Lower lobe of right lung (tissue), 2 donors: ENCODE results near the gene EGR2. TPM values are rescaled to one million over a fixed set of nuclear protein-coding genes. Genes with fewer than 3 reads are reported as not detected.

ENCODE experiments used
- ATAC-seq, 2 donors: fragments of 200-7000 bp; cut with Tn5 transposase; one replicate each; pipeline ENCODE4 v1.9.1; 2020 to 2022; ENCODE audit warnings: mild to moderate bottlenecking in 2 of 2, moderate library complexity in 2 of 2
- DNase-seq: peaks from one replicate; pipeline ENCODE4 v3.0.0-alpha.2; 2020
- H3K27ac ChIP-seq: fragments of 200-600 bp; one replicate; pipeline ENCODE4 v1.8.0; 2022
- H3K27me3 ChIP-seq: fragments of 200-600 bp; one replicate; pipeline ENCODE4 v1.8.0; 2022; ENCODE audit warnings: low read depth
- H3K36me3 ChIP-seq: fragments of 200-600 bp; one replicate; pipeline ENCODE4 v1.8.0; 2022; ENCODE audit warnings: mild to moderate bottlenecking
- H3K4me1 ChIP-seq: fragments of 200-600 bp; one replicate; pipeline ENCODE4 v1.8.0; 2022
- H3K4me3 ChIP-seq: fragments of 200-600 bp; one replicate; pipeline ENCODE4 v1.8.0; 2022; ENCODE audit warnings: mild to moderate bottlenecking
- H3K9me3 ChIP-seq: fragments of 200-600 bp; one replicate; pipeline ENCODE4 v1.8.0; 2022
- CTCF ChIP-seq: fragments of 200-600 bp; IDR thresholded peaks from one replicate; pipeline ENCODE4 v1.8.0; 2022; ENCODE audit warnings: antibody characterized with exemption, mild to moderate bottlenecking
- intact Hi-C: fragments of 100-400 bp; cut with DNase I; formaldehyde crosslinking; loops from one replicate; pipeline ENCODE4 v1.11.0; 2022
- total RNA-seq: library from RNA; stranded (reverse); fragmentation: NEBNext Ultra II Directional; extraction: Animal tissue kit (Norgen Biotek cat#: 25700); gene quantifications from one replicate; pipeline ENCODE4 v1.2.1, GENCODE V29; 2021
- donor health status: DM: no; HTN: yes; CAD: no; lungs with severe emphysema.

The EGR2 gene
- total RNA-seq, 1 donor from 2014 or later, result 45.6 TPM

- TF ChIP-seq CTCF, result no peak
- intact Hi-C loops, result no loop called here
- no peaks in the 10 kb centered on the region for H3K27me3 ChIP-seq
- H3K4me3 ChIP-seq, result peak within 1 kb of the TSS; percentile 74
- H3K9me3 ChIP-seq, result no peaks in the 10 kb centered on the region
- peaks cover 43% of the 10 kb centered on the region for H3K4me1 ChIP-seq
- ATAC-seq (peak; percentile 94 to 95), DNase-seq (peak; percentile 93)
- H3K36me3 ChIP-seq, result peaks cover 11% of the 10 kb centered on the region
- H3K27ac ChIP-seq, result peak within 1 kb of the TSS; percentile 93
Measured at GRCh38 chr10:62804356-62805230, 11.6 kb downstream of the EGR2 start, which contains the start of gene ADO. ADO (plus strand) TSS chr10:62804720; CDS start chr10:62805060, 340 bp downstream.

- no peaks in the 10 kb centered on the region for H3K27me3 ChIP-seq
- TF ChIP-seq CTCF, result no peak
- ATAC-seq (peak in 1 of 2 donors; percentile 11), DNase-seq (no peak)
- no peaks in the 10 kb centered on the region for H3K9me3 ChIP-seq
- H3K36me3 ChIP-seq, result peaks cover 3% of the 10 kb centered on the region
- intact Hi-C loops, result no loop called here
- H3K27ac ChIP-seq, result peak overlapping the region; percentile 93
- H3K4me3 ChIP-seq, result peak overlapping the region; percentile 74
- H3K4me1 ChIP-seq, result peaks cover 43% of the 10 kb centered on the region
Measured at GRCh38 chr10:62803724-62804355, 12.3 kb downstream of the EGR2 start.

DNA sequence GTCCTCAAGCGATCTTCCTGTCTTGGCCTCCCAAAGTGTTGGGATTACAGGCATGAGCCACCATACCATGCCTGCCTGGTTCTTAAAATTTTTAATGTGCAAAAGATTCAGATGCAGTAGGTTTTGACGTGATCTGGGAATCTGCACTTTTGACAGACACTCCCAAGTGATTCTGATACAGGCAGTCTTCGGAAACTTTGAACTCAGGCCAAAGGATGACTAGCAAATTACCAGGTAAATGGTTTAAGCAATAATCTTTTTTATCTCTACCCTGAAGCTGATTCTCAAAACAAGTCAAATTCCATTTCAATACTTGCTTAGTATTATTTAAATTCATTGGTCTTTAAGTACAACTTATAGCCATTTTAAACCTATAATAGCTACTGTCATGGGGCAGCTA lies 14.3 kb downstream of the EGR2 start:
- H3K27ac ChIP-seq, result no peak overlapping the region
- H3K36me3 ChIP-seq, result no peaks in the 10 kb centered on the region
- TF ChIP-seq CTCF, result no peak
- H3K4me1 ChIP-seq, result peaks cover 28% of the 10 kb centered on the region
- no peaks in the 10 kb centered on the region for H3K9me3 ChIP-seq
- intact Hi-C loops, result no loop called here
- H3K27me3 ChIP-seq, result no peaks in the 10 kb centered on the region
- no peak for DNase-seq
- no peak for ATAC-seq
- H3K4me3 ChIP-seq, result no peak overlapping the region

DNA sequence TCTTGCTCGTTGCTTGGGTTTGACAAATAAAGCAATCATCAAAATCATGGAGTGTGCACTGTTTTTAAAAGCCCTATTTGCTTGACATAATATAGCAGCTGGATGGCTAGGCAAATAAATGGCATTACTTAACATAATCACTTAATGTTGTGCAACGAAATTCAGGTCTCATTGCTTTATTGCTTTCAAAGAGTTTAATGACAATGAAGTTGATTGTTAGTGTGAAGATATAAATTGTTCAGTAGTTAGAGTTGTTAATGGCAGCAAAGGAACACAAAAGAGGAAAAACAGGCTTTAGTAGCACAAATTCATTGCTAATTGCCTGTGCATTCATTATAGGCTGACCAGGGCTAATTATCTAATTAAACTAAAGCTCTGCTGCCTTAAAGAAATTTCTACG lies 19.3 kb downstream of the EGR2 start:
- H3K4me1 ChIP-seq, result no peaks in the 10 kb centered on the region
- H3K4me3 ChIP-seq, result no peak overlapping the region
- intact Hi-C loops, result no loop called here
- H3K27me3 ChIP-seq, result no peaks in the 10 kb centered on the region
- no peak for ATAC-seq
- no peak overlapping the region for H3K27ac ChIP-seq
- DNase-seq, result no peak
- TF ChIP-seq CTCF, result no peak
- no peaks in the 10 kb centered on the region for H3K9me3 ChIP-seq
- no peaks in the 10 kb centered on the region for H3K36me3 ChIP-seq

- TF ChIP-seq CTCF, result no peak
- H3K4me1 ChIP-seq, result no peaks in the 10 kb centered on the region
- H3K27ac ChIP-seq, result no peak overlapping the region
- no peaks in the 10 kb centered on the region for H3K27me3 ChIP-seq
- ATAC-seq (no peak), DNase-seq (no peak)
- intact Hi-C loops, result no loop called here
- H3K9me3 ChIP-seq, result no peaks in the 10 kb centered on the region
- H3K36me3 ChIP-seq, result no peaks in the 10 kb centered on the region
- no peak overlapping the region for H3K4me3 ChIP-seq
Measured at GRCh38 chr10:62795762-62796161, 20.4 kb downstream of the EGR2 start.
